Endodermal cell (in vitro differentiated cells): ENCODE results near the gene ASB15. TPM values are rescaled to one million over a fixed set of nuclear protein-coding genes. Genes with fewer than 3 reads are reported as not detected.
A peak's percentile ranks its signal among the peaks of the same experiment; 100 is the strongest.

Experiments
- DNase-seq: peaks from one replicate; pipeline ENCODE4 v3.0.0-alpha.2; 2017
- H3K27ac ChIP-seq: 2 replicates; pipeline ENCODE4 v1.5.1; 2013; ENCODE audit warnings: mild to moderate bottlenecking, low read depth, low read length, moderate library complexity
- H3K27me3 ChIP-seq: 2 replicates; pipeline ENCODE4 v1.6.1; 2013; ENCODE audit warnings: mild to moderate bottlenecking, low read length, moderate library complexity; ENCODE audit not compliant: insufficient read depth, control insufficient read depth, poor library complexity, severe bottlenecking
- H3K36me3 ChIP-seq: 2 replicates; pipeline ENCODE4 v1.7.0; 2013; ENCODE audit warnings: mild to moderate bottlenecking, low read length, moderate library complexity; ENCODE audit not compliant: control insufficient read depth, insufficient read depth
- H3K4me1 ChIP-seq: one replicate; pipeline ENCODE4 v1.7.0; 2013; ENCODE audit warnings: low read length; ENCODE audit not compliant: control insufficient read depth, insufficient read depth
- H3K4me3 ChIP-seq: 2 replicates; pipeline ENCODE4 v1.5.1; 2013; ENCODE audit warnings: mild to moderate bottlenecking, low read length, moderate library complexity
- H3K9ac ChIP-seq: 2 replicates; pipeline ENCODE4 v1.6.1; 2013; ENCODE audit warnings: mild to moderate bottlenecking, low read length, moderate library complexity; ENCODE audit not compliant: poor library complexity, severe bottlenecking; ENCODE audit errors: extremely low read depth
- H3K9me3 ChIP-seq: 2 replicates; pipeline ENCODE4 v1.6.1; 2013; ENCODE audit warnings: mild to moderate bottlenecking, low read length, moderate library complexity; ENCODE audit not compliant: control insufficient read depth
- H3K27ac Mint-ChIP-seq: 2 replicates; pipeline ENCODE4 v1.8.0; 2020; ENCODE audit warnings: mixed read lengths
- H3K27me3 Mint-ChIP-seq: 2 replicates; pipeline ENCODE4 v1.8.0; 2021; ENCODE audit warnings: mild to moderate bottlenecking, mixed read lengths; ENCODE audit not compliant: insufficient read depth
- H3K36me3 Mint-ChIP-seq: 2 replicates; pipeline ENCODE4 v1.8.0; 2020; ENCODE audit warnings: low read depth, mixed read lengths
- H3K4me1 Mint-ChIP-seq: 2 replicates; pipeline ENCODE4 v1.8.0; 2020; ENCODE audit warnings: mixed read lengths
- H3K4me3 Mint-ChIP-seq: 2 replicates; pipeline ENCODE4 v1.8.0; 2020; ENCODE audit warnings: mild to moderate bottlenecking, moderate library complexity, mixed read lengths
- H3K9me3 Mint-ChIP-seq: 2 replicates; pipeline ENCODE4 v1.8.0; 2020; ENCODE audit warnings: mild to moderate bottlenecking, mixed read lengths
- WGBS, 2 experiments: methylation state at CpG; one replicate each; pipeline versions ENCODE4 v1.1.5 to v1.1.7; 2013; ENCODE audit warnings: missing lambda C conversion rate in 2 of 2, mixed read lengths in 1 of 2; ENCODE audit not compliant: insufficient coverage in 1 of 2, insufficient read length in 1 of 2; 5-methylcytosine and 5-hydroxymethylcytosine counted together
- total RNA-seq, 2 donors: library from RNA; stranded (reverse); fragmentation: NEBNext Ultra II Directional in 1 of 2; extraction: Animal tissue kit (Norgen Biotek cat#: 25700) in 1 of 2; gene quantifications; 2 replicates in 1 of 2; 3 replicates in 1 of 2; pipeline ENCODE4 v1.2.1, GENCODE V29; 2021
- TF ChIP-seq, protein P1 (sequence below): fragments of 200-600 bp; sonication (generic); conservative IDR thresholded peaks from 2 replicates; pipeline ENCODE4 v1.5.0; 2021; ENCODE audit warnings: antibody characterized with exemption, mild to moderate bottlenecking

ASB15 gene
- total RNA-seq, 2 donors from 2014 or later, result not detected

DNA sequence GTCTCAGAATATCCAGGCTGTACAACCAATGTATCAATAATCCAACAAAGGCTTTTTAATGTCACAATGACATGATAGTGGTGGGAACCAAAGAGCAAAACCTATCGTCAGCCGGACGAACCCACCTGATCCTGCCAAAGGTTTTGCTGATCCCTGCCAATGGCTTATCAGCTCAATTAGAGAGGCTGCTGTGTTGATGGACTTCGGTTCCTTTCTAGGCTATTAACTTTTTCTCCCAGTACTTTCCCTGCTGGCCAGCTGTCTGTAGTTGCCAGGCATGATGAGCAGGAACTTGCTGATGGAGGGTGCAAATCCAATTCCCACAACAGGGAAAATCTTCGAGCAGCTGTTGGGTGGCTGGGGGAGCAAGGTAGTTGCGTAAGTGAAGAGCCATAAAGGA is 56.4 kb downstream of the ASB15 start:
- peak overlapping the region; percentile 10 for H3K4me3 Mint-ChIP-seq
- DNase-seq, result no peak
- H3K27ac Mint-ChIP-seq, result no peak overlapping the region
- H3K36me3 Mint-ChIP-seq, result no peaks in the 10 kb centered on the region
- Histone ChIP-seq H3K9ac (no peak overlapping the region), H3K9me3 (no peaks in the 10 kb centered on the region), H3K36me3 (no peaks in the 10 kb centered on the region), H3K4me1 (peaks cover 18% of the 10 kb centered on the region), H3K27me3 (no peaks in the 10 kb centered on the region), H3K27ac (no peak overlapping the region), H3K4me3 (no peak overlapping the region)
- WGBS, 2 experiments, result 91 to 95% methylated on average over 6 of the region's 6 CpGs
- peaks cover 2% of the 10 kb centered on the region for H3K27me3 Mint-ChIP-seq
- H3K9me3 Mint-ChIP-seq, result no peaks in the 10 kb centered on the region
- TF ChIP-seq, protein P1, sequence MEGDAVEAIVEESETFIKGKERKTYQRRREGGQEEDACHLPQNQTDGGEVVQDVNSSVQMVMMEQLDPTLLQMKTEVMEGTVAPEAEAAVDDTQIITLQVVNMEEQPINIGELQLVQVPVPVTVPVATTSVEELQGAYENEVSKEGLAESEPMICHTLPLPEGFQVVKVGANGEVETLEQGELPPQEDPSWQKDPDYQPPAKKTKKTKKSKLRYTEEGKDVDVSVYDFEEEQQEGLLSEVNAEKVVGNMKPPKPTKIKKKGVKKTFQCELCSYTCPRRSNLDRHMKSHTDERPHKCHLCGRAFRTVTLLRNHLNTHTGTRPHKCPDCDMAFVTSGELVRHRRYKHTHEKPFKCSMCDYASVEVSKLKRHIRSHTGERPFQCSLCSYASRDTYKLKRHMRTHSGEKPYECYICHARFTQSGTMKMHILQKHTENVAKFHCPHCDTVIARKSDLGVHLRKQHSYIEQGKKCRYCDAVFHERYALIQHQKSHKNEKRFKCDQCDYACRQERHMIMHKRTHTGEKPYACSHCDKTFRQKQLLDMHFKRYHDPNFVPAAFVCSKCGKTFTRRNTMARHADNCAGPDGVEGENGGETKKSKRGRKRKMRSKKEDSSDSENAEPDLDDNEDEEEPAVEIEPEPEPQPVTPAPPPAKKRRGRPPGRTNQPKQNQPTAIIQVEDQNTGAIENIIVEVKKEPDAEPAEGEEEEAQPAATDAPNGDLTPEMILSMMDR, result no peak
- H3K4me1 Mint-ChIP-seq, result peaks cover 43% of the 10 kb centered on the region

- Histone ChIP-seq H3K9me3 (no peaks in the 10 kb centered on the region), H3K4me3 (no peak overlapping the region), H3K36me3 (no peaks in the 10 kb centered on the region), H3K9ac (no peak overlapping the region), H3K27me3 (no peaks in the 10 kb centered on the region), H3K4me1 (peaks cover 18% of the 10 kb centered on the region), H3K27ac (no peak overlapping the region)
- Mint-ChIP-seq H3K4me1 (peaks cover 46% of the 10 kb centered on the region), H3K27me3 (peaks cover 1% of the 10 kb centered on the region), H3K4me3 (peak overlapping the region; percentile 14), H3K27ac (no peak overlapping the region), H3K9me3 (no peaks in the 10 kb centered on the region), H3K36me3 (no peaks in the 10 kb centered on the region)
- no peak for DNase-seq
- WGBS, 2 experiments, result 73 to 81% methylated on average over 3 to 8 of the region's 8 CpGs
- TF ChIP-seq, protein P1, result no peak
These were observed 59.1 kb downstream of the ASB15 start for GRCh38 chr7:123660514-123661354.

DNA sequence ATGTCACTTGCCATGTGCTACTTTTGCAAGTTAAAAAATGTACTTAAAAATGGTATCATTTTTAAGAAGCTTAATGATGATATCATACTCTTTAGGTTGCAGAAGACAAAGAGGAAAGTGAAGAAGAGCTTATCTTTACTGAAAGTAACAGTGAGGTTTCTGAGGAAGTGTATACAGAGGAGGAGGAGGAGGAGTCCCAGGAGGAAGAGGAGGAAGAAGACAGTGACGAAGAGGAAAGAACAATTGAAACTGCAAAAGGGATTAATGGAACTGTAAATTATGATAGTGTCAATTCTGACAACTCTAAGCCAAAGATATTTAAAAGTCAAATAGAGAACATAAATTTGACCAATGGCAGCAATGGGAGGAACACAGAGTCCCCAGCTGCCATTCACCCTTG is 60.1 kb downstream of the ASB15 start:
- no peaks in the 10 kb centered on the region for H3K36me3 ChIP-seq
- Mint-ChIP-seq H3K27ac (no peak overlapping the region), H3K36me3 (no peaks in the 10 kb centered on the region), H3K9me3 (no peaks in the 10 kb centered on the region), H3K4me1 (peaks cover 51% of the 10 kb centered on the region), H3K4me3 (no peak overlapping the region), H3K27me3 (no peaks in the 10 kb centered on the region)
- H3K27ac ChIP-seq, result no peak overlapping the region
- peaks cover 18% of the 10 kb centered on the region for H3K4me1 ChIP-seq
- 67 to 100% methylated on average over 1 of the region's 1 CpG for WGBS, 2 experiments
- no peaks in the 10 kb centered on the region for H3K27me3 ChIP-seq
- no peak overlapping the region for H3K9ac ChIP-seq
- H3K4me3 ChIP-seq, result no peak overlapping the region
- TF ChIP-seq, protein P1, result no peak
- no peak for DNase-seq
- no peaks in the 10 kb centered on the region for H3K9me3 ChIP-seq
